CD4-positive, alpha-beta T cell treated with Interleukin-6 at 100 ng/mL for 8 hours (primary cell): ENCODE data around the gene SORCS1.

Experiments used
- DNase-seq: peaks from one replicate; pipeline ENCODE4 v3.0.0-alpha.2; 2020; ENCODE audit warnings: mixed read lengths, low spot score

The SORCS1 gene

DNA sequence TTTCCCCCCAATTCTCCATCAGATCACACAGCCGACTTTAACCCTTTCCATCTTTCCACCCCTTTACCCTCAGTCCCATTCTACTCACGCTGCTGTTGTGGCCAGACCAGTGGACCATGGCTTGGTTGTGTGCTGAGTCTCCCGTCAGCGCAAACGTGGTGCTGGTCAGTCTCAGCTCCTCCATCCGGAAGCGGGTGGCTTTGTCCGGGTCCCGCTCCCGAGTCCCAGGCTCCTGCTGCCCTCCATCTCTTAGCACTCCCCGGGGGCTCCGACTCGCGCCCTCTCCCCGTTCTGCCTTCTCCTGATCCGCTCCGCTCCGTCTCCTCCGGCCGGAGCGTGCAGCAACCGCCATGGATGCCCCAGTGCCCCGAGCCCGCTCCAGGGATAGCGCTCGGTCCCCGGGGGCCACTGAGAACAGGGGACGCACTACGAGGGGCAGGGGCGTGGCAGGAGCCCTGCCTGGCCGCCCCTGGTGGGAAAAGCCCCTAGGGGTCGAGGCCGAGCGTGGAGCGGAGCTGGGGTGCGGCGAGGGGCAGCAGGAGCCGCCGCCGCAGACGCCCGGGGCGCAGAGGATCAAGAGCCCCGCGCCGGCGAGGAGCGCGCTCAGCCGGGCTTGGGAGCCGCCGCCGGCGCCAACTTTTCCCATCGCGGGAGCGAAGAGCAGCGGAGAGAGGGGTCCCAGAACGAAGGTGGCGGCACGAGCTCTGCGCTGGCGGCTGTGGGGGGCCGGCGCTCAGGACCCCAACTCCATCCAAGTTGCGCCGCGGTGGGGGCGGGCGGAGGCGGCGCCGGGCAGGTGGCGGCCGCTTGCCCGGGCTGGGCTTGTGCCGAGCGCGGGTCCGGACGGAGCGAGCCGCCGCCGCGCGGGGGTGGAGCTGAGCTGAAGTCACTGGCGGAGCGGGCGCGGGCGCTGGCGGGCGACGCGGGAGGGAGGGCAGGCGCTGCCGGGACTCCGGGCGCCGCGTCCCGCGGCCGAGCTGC lies at the start of gene SORCS1:
Gene SORCS1, minus strand, starts transcription at position 826 of the 981 bp plus-strand sequence.
- no peak for DNase-seq

DNA sequence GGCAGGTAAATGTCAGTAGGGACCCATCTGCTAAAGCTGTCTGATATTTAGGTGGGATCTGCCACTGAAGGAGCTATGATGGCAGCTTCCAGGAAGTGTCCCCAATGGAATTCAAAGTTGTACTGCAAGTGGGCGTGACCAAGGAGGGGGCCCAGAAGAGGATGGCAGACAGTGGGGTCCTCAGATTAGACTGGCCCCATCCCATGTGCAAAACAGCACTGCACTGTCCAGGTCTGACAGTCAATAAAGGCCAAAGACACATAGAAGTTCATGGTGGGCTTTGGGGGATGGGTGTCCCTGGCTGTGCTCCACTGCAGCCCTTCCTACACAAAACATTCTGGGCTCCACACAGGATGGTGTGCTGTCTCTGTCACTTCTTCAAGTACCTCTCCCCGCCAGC lies 49.8 kb upstream of the SORCS1 start:
- DNase-seq = no peak

DNA sequence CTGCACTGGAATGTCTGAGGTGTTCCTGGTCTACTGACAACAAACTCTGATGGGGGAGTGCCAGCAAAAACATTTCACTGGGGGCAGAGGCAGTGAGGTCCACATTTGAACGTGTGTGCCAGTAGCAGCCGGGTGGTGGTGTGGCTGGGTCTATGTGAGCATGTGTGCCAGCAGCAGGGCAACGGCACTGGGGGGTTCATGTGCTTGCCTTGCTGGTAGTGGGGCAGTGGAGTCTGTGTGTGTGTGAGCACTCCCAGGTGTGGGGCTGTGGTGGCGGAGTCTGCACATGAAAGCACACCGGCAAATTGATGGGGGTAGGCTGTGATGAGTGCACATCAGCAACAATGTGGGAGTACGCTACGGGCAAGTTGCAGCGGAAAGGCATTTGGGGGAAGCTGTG lies 49.4 kb upstream of the SORCS1 start:
- no peak for DNase-seq

DNA sequence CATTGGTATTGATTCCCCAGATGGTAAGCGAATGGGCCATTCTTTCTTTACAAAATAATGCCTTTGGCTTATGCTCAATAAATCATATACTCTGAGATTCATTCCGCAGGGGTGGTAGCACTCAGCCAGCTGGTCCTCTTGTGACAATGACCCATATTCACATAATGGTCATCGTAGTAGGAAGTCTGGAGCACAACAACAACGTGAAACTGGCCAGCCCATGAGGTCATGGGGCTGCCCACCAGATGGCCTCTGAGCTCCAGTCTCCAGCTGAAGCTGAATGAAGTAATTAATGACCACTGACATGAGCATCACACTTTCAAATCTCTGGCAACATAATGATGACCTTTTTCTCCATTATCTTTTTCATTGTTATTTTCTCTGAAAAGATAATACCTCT lies 42.3 kb upstream of the SORCS1 start:
- no peak for DNase-seq

DNA sequence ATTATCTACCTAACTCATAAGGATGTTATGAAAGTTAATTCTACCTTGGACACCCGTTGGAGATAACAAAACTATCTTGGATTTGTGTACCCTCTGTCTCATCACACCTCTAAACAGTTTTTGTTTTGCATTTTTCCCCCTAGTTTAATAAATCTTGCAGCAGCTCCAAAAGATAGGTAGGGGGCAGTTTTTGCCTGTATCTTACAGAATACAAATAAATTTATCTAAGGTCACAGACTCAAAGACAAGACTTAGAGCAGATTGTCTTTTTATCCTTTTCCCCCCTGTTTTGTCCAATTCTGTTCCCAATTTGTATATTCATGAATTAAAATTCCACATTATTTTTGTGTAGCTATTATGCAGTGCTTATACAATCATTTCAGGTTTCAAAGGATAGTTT lies 5.0 kb upstream of the SORCS1 start:
- no peak for DNase-seq

DNA sequence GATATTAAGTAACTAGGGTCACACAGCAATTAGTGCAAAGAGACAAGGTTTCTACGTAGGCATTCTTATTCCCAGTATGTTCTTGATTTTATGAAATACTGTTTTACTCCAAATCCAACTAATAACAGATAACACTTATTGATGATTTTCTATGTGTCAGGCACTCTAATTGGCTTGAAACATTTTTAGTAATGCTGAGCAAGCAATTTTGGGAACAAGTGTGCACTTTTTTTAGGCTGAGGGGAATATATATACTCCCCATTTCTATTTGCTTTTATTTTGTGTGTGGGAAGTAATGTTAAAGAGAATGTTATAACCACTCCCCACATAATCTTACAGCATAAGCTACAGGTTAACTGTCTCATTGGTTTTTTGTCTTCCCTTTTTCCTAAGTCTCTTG lies 4.2 kb upstream of the SORCS1 start:
- DNase-seq = no peak

DNA sequence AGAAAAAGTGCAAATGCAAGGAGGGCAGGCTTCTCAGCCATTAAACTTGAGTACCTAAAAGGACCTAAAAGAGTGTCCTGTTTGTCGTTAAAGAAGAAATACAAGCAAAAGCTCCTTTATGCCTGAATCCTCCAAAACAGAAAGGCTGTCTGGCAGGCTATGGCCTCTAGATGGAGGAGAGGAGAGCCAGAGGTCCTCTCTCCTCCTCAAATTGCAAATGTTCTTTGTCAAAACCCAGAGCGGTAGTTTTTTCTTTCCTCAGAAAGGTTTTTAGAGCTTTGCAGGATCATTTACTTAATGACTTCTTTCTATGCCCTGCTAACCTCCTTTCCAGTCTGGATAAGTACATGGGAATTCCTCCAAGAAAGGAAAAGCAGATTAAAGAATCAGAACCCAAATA lies 1.9 kb upstream of the SORCS1 start:
- no peak for DNase-seq

DNA sequence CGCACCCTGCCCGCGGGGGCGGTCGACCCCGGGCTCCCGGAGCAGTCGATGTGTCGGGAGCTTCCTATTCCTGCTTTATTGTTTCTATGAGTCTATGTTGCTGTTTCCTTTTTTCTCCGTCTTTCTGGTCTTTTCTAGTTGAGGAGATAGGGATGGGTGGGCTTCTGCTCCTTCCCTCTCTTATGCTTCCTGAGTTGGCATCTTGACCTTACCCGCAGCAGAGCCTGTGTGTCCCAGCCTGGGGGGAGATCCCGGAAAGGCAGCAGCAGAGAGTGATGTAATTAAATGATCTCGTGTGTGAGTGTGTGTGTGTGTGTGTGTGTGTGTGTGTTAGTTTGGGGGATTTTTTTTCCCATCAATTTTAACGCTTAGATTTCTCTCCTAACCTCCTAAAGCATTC lies 486 bp upstream of the SORCS1 start:
- no peak for DNase-seq

DNA sequence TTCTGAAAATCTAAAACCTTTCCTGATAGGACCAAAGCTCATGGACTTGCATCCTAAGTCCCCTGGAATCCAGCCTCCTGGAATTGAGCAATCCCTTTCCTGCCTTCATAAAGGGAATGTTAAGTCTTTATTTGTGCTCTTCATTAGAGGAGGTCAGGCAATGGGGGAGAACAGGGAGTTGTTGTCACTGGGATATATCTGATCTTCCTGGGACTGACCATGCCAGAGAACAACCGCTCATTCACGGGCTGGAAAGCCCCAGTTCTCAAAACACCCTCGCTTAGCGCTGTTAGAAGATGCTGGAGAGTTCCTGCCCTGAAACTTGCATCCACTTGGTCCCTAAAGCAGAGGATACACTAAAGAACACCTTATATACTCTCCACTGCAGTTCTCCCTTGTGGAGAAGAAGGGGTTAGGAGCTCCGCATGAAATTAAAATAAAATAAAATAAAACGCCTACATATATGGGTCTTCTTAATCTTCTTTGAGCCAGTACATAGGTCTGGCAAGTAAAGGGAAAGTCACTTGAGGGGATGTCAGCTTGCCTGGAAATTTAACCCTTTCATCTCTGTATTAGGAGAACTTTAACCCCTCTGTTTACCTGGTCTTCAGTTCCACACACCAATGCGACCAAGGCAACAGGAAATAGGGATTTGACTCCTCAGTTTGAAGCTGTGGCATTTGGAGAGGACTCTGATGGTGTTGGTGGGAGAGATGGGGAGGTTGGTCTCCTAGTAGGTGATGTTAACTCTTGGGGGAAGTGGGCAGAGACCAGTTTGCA lies 1.2 kb downstream of the SORCS1 start:
- no peak for DNase-seq

DNA sequence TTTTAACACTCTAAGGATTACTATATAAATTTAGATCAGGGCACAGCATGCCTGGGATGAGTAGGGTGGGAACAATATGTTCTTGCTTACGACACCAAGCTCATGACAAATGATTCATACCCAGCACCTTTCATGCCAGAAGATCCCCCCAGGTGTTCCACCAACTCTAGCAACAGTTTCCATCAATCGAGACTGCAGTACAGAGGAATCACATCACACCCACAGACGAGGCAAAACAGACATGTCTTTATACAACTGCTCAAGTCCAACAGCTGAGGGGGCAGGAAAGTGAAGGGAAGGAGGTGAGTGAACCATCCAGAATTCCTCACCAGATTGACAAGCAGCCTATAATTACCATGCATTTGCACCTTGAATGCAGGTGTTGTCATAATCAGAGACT lies 3.6 kb downstream of the SORCS1 start:
- no peak for DNase-seq

DNA sequence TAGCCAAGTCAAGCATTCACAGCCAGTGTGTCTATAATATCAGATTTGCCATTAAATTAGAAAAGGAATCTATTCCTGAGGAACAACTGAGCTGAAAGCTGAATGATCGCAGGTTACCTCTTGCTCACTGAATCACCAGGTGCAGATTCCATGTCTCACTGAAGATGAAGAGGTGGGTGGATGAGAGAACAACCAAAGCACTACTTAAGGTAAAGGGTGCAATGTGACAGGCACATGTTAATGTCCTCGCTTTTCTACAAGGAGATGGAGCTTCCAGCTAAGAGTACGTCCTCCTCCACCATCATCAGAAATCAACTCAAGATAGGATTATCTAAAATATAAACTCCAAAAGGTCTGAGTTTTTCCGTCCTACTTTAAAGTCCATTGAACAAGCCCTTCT lies 4.6 kb downstream of the SORCS1 start:
- DNase-seq = no peak

DNA sequence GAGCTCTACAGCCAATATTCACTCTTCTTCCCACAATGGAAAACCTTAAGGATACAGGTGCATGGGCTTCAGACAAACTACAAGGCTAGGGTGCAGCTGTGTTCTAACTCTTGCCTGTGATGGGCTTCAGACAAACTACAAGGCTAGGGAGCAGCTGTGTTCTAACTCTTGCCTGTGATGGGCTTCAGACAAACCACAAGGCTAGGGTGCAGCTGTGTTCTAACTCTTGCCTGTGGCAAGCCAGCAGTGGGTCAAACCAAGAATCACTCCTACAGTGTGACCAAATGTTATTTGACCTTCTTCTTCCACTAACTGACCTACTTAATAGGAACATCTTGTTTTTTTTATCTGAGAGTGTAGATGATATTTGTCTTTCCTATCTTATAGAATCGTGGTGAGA lies 7.4 kb downstream of the SORCS1 start:
- no peak for DNase-seq

DNA sequence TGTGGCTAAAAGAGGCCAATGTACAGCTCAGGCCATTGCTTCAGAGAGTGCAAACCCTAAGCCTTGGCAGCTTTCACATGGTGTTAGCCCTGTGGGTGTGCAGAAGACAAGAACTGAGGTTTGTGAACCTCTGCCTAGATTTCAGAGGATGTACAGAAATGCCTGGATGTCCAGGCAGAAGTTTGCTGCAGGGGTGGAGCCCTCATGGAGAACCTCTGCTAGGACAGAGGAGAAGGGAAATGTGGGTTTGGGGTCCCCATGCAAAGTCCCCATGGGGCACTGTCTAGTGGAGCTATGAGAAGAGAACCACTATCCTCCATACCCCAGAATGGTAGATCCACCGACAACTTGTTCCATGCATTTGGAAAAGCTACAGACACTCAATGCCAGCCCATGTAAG lies 12.4 kb downstream of the SORCS1 start:
- no peak for DNase-seq

DNA sequence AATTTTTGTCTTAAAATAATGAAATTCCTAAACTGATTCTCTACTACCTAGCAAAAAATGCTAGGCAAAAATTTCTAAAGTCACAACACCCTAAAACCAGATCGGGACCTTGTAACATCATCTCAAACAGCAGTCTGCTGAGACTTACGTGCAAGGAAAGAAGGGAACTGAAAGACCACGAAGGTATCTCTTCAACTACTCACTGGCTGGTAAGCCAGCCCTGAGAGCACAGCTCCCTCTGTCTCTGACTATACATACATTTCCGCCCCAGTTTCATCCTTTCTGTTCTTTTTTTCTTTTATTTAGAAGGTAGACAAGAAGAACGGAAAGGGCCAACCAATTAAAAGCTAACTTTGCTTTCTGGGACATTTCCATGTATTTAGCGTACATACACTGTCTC lies 15.6 kb downstream of the SORCS1 start:
- no peak for DNase-seq

DNA sequence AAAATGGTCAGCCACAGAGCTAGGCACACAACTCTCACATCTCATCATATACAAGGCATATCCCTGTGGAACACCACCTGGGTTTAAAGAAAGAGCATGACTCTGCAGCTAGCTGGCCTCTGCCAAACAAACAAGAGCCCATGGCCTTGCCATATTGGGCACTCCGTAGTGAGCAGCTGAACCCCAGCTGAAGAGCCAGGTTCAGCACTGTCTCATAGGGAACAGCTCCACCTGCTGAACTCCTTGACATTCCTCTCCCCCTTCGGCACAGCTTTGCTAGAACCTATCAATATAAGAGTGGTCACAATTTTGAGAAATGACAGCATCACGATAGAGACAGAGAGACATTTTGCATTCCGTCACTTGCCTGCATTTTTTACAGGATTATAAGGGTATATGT lies 20.0 kb downstream of the SORCS1 start:
- no peak for DNase-seq

DNA sequence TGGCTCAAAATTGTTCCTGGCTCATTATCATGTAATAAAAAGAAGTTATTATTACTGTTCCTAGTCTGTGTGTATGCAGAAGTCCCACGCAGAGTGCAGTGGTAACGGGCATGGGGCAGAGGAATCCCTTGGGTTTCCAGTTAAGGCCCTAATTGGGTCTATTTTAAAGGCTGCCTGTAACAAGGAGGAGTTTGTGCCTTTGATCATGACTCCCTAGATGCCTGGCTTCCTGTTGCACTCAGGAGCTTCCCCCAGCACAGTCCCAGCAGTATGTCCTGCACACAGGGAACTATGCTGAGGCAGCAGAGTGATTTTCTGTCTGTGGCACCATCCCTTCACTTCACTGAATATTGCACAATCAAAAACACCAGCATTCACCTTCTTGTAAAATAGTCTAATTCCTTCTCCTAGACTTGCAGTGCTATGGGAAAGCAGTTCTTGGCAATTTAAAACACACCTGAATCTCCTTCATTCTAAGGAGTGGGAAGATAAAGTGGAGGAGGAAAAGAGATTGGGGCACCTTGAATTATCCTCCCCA lies 22.9 kb downstream of the SORCS1 start:
- no peak for DNase-seq

DNA sequence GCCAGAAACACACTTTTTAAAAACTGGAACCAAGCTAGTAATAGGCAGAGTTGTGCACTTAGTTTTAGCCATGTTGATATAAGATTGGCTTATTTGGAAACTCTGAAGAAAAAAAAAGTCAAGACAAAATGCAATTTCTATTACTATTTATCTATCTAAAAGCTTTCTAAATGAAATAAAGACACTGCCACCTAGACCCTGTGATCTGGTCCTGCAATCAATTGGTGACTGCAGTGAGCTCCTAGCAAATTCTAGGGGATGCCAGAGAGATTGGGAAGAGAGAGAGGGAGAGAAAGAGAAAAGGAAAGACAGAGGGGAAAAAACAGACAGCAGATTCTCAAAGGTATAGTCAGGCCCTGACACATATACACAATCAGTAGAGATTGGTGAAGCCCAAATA lies 25.3 kb downstream of the SORCS1 start:
- no peak for DNase-seq

DNA sequence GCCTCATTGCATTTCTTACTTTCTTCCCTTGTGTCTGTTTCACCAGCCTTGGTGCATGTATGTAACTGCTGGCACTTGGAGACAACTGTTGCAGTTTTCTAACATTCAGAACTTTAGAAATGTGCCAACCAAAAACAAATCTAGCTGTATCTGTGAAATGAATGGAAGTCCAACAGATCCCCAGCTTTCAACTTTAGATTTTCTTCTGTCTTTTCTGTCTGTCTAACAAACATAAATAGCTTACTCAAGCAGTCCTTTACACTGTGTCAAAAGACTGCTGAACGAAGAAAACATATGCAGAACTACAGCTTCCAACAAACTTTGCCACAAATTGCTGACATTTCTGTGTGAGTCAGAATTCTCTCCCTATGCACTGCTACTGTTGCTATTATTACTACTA lies 30.9 kb downstream of the SORCS1 start:
- no peak for DNase-seq

DNA sequence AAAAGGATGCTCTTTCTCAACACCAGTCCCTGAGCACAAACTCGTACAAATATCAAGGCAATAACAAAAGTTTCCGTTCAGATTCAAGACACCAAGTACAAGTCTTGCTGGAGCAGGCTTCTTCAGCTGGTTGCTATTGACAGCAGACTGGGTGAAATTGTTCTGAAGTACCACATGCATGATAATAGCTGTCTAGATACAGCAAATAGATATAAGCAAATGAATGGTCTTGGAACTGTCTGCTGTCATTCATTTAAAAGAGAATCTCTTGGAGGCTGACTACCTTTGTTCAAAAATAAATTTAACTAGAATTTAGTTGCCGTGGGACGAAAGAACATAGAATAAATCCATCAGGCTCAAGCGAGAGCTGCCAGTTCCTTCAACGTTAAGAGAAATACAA lies 35.5 kb downstream of the SORCS1 start:
- DNase-seq = no peak

DNA sequence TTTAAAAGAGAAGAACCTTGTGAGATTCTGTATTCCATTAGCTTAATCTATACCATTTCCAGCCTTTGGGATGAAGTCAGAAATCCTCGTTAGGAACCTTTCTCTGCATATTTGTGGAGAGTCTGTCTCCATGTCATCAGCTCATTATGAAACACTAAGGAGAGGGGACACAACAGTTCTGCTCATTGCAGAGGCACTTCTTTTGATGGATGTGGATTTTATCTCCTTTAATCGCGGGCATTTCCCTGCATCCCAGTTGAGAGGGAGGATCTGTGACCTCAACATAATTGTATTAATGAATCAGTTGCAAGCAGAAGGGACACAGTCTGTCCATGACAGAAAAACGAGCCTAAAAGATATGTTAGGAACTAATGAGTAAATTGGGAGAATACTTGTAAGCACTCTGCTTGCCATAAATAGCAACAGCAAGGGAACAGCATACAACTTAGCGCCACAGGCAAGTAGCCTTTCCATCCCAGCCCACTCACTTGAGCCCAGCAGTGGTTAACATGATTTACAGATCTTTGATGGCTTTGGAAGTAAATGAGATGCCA lies 37.9 kb downstream of the SORCS1 start:
- no peak for DNase-seq

DNA sequence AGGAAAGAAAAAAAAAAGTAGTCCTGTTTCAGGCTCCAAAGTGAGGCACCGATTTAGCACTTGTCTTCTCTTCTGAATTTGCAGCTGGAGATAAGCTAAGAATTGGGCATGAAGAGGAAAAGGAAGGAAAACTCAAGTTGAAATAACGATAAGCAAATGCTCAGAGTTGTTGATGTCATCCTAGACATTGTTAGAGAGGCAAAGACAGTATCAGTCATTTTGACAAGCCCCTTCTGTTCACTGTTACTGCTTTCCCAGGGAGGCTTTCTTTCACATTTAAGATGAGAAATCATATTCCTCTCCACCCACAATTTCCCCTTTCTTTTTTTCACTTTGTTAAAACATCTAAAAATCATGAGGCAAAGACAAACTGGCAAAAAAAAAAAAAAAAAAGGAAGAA lies 41.8 kb downstream of the SORCS1 start:
- no peak for DNase-seq

DNA sequence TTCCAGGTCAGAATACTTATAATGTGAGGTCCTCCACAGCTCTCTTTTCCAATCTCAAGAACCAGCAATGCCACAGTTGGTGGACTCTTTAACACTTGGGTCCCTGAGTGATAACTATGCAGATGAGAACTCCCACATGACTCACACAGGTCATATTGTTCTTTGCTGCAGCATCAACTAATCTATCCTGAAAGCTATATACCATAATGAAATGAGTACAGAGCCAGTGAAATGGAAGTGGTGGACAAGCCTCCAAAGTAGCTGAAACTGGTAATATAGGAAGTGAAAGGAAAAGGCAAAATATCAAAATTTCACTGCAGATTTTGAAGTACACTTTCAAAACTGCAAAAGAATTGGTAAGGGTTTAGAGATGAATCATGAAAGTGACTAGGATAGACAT lies 45.6 kb downstream of the SORCS1 start:
- DNase-seq = no peak
